Stimulated activated naive CD8-positive, alpha-beta T cell treated with anti-CD3 and anti-CD28 coated beads, Interleukin-15, Interleukin-2, amounts not matched to agents 100 U/mL and 50 U/mL, for 24 hours (primary cell): ENCODE data around the gene USP9Y.

ENCODE experiments used
- ATAC-seq: fragments of 150-1000 bp; cut with Tn5 transposase; one replicate; pipeline ENCODE4 v1.10.0; 2021
- DNase-seq: peaks from one replicate; pipeline ENCODE4 v3.0.0; 2021

The USP9Y gene

GRCh38 chrY:12784521-12784920 is 83.5 kb downstream of the USP9Y start:
- no peak for ATAC-seq
- DNase-seq, result no peak

DNA sequence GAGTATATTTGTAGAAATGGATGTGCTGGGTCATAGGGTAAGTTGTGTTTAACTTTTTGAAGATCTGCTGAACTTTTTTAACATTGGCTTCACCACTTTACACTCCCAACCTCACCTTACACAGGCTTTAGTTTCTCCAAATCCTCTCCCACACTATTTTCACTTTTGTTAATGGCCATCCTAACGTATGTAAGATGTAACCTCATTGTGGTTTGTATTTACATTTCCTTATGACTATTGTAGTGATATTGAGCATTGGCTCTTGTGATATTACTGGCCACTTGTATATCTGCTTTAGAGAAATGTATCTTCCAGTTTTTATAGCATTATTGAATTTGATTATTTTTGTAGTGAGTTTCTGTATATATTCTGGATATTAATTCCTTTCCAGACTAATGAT is 93.0 kb downstream of the USP9Y start:
- DNase-seq, result no peak
- ATAC-seq, result peak; percentile 43

DNA sequence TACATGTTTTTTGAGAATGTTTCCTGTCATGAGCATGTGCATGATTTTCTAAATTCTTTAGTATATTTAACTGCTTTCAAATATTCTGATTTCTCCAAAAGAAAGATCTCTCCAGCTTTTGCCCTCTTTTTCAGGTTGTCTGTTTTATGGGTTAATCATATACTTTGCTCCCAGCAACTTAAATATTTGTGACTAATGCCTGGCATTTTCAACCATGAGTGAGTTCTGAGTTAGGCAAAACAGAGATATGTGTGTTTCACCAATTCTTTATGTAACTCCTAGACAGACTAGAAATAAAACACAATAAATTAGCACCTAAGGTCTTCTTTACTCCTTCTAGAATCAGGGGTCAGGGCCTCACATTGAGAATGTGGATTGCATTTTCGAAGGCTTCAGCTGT is 107.0 kb downstream of the USP9Y start:
- no peak for ATAC-seq
- no peak for DNase-seq

GRCh38 chrY:12809034-12809433 is 108.0 kb downstream of the USP9Y start:
- ATAC-seq, result no peak
- DNase-seq, result no peak

- DNase-seq (no peak), ATAC-seq (no peak)
Measured at GRCh38 chrY:12823408-12823807, 122.4 kb downstream of the USP9Y start.

DNA sequence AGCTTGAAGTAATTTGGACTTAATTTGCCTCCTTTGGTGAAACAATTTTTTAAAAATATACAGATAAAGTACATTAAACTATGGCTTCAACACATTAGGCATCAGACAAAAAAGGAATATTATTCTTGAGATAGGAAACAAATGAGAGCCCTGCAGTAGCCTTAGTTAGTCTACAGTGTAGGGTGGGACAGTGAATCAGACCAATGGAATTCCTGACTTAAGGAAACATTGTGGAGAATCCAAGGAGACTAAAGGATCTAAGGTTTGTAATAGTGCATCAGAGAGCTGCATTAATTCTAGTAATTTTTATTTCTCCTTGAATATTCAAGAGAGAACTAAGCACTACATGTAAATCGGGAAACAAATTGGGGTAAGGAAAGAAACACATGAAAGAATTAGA is 125.8 kb downstream of the USP9Y start:
- ATAC-seq, result no peak

GRCh38 chrY:12833284-12833683 is 132.3 kb downstream of the USP9Y start:
- ATAC-seq (no peak), DNase-seq (no peak)

More for the DNA sequence above, 125.8 kb downstream of the USP9Y start:
- no peak for DNase-seq

DNA sequence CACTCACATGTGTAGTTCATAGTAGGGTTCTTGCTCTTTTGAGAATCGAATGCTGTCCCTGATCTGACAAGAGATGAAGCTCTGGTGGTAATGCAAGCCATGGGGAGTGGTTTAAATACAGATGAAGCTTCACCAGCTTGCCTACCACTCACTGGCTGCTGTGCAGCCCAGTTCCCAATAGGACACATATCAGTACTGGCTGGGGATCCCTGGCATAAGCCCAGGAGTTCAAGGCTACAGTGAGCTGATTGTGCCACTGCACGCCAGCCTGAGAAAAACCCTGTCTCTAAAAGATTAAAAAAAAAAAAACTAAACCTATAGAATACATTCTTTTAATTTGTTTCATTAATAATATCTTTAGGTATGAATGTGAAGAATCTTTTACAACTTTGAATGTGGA is 136.5 kb downstream of the USP9Y start:
- ATAC-seq, result no peak

GRCh38 chrY:12841368-12841767 is 140.3 kb downstream of the USP9Y start:
- no peak for DNase-seq
- no peak for ATAC-seq

More for the DNA sequence above, 136.5 kb downstream of the USP9Y start:
- no peak for DNase-seq

DNA sequence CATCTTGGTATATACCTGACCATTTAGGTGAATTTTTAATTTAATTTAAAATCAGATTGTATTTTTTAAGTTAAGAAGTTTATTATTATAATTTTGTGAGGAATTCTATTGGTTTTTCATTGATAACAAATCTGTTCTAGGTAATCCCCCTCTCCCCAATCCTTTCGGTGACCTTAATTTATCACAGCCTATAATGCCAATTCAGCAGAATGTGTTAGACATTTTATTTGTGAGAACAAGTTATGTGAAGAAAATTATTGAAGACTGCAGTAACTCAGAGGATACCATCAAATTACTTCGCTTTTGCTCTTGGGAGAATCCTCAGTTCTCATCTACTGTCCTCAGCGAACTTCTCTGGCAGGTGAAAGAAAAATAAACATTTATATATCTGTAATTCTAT is 145.8 kb downstream of the USP9Y start:
- no peak for ATAC-seq

DNA sequence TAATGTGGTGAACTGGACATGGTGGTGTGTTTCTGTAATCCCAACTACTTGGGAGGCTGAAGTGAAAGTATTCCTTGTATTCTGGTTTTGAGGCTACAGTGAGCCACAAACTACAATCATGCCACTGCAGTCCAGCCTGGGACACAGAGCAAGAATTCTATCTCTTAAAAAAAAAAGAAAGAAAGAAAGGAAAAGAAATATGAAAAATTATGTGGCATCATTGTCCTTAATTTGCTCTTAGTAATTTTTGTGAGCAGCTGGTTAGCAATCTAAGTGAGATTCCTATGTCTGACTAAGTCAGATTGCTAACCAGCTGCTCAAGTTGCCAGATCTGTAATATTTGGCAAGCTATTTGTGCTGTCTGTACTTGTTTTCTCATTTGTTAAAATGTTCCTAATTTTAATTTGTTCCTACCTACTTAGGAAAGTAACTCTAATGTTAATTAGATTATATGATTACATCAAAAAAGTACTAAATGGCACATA is 154.8 kb downstream of the USP9Y start:
- ATAC-seq (no peak), DNase-seq (no peak)

More for the DNA sequence above, 145.8 kb downstream of the USP9Y start:
- DNase-seq, result no peak

- ATAC-seq (no peak), DNase-seq (no peak)
Measured at GRCh38 chrY:12867960-12868359, 166.9 kb downstream of the USP9Y start.

GRCh38 chrY:12896973-12897372 is 195.9 kb downstream of the USP9Y start:
- ATAC-seq (no peak), DNase-seq (no peak)

GRCh38 chrY:12898604-12899003 is 197.6 kb downstream of the USP9Y start:
- ATAC-seq, result no peak
- DNase-seq, result no peak

DNA sequence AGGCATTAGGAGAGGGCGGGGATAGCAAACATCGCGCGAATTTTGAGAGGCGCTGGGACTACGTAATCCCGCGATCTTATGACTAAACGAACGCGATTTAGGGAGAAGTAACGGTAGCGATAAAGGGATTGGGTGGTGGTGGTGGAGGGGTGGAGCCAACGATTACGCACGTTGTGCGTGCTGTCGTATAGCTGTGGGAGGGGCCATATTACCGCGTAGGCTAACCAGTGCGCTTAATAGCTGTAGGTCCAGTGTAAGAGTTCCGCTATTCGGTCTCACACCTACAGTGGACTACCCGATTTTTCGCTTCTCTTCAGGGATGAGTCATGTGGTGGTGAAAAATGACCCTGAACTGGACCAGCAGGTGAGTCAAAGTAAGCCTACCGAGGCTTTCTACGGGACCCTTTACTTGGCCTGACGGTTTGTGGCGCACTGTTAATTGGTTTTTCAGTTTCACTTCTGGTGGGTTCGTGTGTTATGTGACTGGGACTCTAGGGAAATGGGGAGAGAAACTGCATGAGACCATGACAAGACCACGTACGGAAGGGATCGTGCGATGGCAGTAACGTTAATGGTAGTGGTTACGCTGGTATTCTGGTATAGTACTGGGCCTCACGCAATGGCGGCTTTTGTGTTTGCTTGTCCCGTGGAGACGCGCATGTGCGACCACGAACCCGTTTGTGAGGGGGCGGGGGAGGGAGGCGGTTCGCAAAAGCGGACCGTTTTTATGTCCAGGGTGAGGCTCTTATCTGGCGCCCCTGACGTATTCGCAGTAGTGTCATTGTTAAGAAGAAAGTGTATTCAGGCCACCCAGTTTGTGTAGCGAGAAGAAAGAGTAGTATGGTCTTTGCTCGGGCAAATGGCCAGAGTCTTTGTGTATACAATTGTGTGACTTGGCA is 203.8 kb downstream of the USP9Y start, which contains the start of gene DDX3Y:
Gene DDX3Y, plus strand, starts transcription at position 251 of the 899 bp plus-strand sequence. Its CDS starts 69 bp downstream, at position 320.
- DNase-seq (peak; percentile 80), ATAC-seq (peak; percentile 97)

- ATAC-seq (peak; percentile 66), DNase-seq (peak; percentile 75)
Measured at GRCh38 chrY:12905517-12905872, 204.5 kb downstream of the USP9Y start.

GRCh38 chrY:12905895-12906294 is 204.9 kb downstream of the USP9Y start:
- DNase-seq (no peak), ATAC-seq (no peak)
